Activated B cell treated with CpG ODN at 0.5 μM for 24 hours (primary cell): Measurements from ENCODE around the gene PRKCB. TPM values are rescaled to one million over a fixed set of nuclear protein-coding genes. Genes with fewer than 3 reads are reported as not detected.
A peak's percentile ranks its signal among the peaks of the same experiment; 100 is the strongest.

ENCODE experiments used
- ATAC-seq: fragments of 200-7000 bp; cut with Tn5 transposase; one replicate; pipeline ENCODE4 v1.10.0; 2021; ENCODE audit warnings: low read depth, mild to moderate bottlenecking, moderate library complexity
- CTCF ChIA-PET: fragments of 350-600 bp; sonication (Branson Sonifier 250); formaldehyde crosslinking; loops from one replicate; lab custom pipeline; 2021; ENCODE audit warnings: antibody characterized with exemption; lab: Charles Lee
- POLR2A ChIA-PET: fragments of 350-600 bp; sonication (Branson Sonifier 250); formaldehyde crosslinking; loops from one replicate; lab custom pipeline; 2021; ENCODE audit warnings: antibody characterized with exemption; lab: Charles Lee
- DNase-seq: peaks from one replicate; pipeline ENCODE4 v3.0.0; 2022
- H3K27ac Mint-ChIP-seq: one replicate; pipeline ENCODE4 v1.8.0; 2020; ENCODE audit warnings: mixed read lengths
- H3K27me3 Mint-ChIP-seq: one replicate; pipeline ENCODE4 v1.8.0; 2021; ENCODE audit warnings: mixed read lengths
- H3K36me3 Mint-ChIP-seq: one replicate; pipeline ENCODE4 v1.8.0; 2021; ENCODE audit warnings: low read depth, mixed read lengths
- H3K4me1 Mint-ChIP-seq: one replicate; pipeline ENCODE4 v1.8.0; 2021; ENCODE audit warnings: mixed read lengths
- H3K4me3 Mint-ChIP-seq: one replicate; pipeline ENCODE4 v1.8.0; 2020; ENCODE audit warnings: mild to moderate bottlenecking, mixed read lengths
- H3K9me3 Mint-ChIP-seq: one replicate; pipeline ENCODE4 v1.8.0; 2020; ENCODE audit warnings: mixed read lengths
- intact Hi-C: fragments of 100-400 bp; cut with micrococcal nuclease; formaldehyde crosslinking; loops from one replicate; pipeline ENCODE4 v1.15.1; 2024
- total RNA-seq: library from RNA; stranded (reverse); gene quantifications from 2 replicates; pipeline ENCODE4 v1.2.3, GENCODE V29; 2022
- TF ChIP-seq, protein P1 (sequence below): fragments of 200-600 bp; IDR thresholded peaks from one replicate; pipeline ENCODE4 v1.8.0; 2022; ENCODE audit warnings: antibody characterized with exemption, mild to moderate bottlenecking

Gene PRKCB
- total RNA-seq, 1 donor from 2014 or later = 146 TPM

DNA sequence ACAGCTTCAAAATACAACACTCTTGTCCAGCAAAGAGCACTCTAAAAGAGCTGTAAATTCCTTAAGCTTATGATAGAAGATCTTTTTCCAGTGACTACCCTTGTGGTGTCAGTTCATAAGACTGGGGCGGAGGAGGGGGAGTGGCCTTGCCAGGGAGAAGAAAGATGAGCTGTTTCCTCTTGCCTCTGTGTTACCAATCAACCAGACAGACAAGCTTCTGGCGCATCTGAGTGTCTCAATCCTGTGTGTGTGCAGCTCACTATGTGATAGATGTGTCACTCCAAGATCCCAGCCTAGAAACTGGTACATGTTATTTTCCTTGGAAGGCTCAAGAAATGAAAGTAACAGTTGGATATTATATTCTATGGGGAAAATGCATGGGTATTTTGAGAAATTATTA, 253.0 kb downstream of the PRKCB start:
- Mint-ChIP-seq H3K4me1 (peaks cover 15% of the 10 kb centered on the region), H3K9me3 (peaks cover 12% of the 10 kb centered on the region), H3K36me3 (peaks cover 84% of the 10 kb centered on the region), H3K27me3 (no peaks in the 10 kb centered on the region), H3K27ac (no peak overlapping the region), H3K4me3 (no peak overlapping the region)
- ATAC-seq (no peak), DNase-seq (no peak)
- intact Hi-C loops = no loop called here
- ChIA-PET POLR2A (interaction anchor here (0.6 kb wide), 1 partner anchor 646 kb away, joined by 3 read pairs; no protein-coding TSS in a partner anchor), CTCF (interaction anchor here (0.6 kb wide), 1 partner anchor 109 kb away, joined by 4 read pairs; no protein-coding TSS in a partner anchor)
- TF ChIP-seq, protein P1, sequence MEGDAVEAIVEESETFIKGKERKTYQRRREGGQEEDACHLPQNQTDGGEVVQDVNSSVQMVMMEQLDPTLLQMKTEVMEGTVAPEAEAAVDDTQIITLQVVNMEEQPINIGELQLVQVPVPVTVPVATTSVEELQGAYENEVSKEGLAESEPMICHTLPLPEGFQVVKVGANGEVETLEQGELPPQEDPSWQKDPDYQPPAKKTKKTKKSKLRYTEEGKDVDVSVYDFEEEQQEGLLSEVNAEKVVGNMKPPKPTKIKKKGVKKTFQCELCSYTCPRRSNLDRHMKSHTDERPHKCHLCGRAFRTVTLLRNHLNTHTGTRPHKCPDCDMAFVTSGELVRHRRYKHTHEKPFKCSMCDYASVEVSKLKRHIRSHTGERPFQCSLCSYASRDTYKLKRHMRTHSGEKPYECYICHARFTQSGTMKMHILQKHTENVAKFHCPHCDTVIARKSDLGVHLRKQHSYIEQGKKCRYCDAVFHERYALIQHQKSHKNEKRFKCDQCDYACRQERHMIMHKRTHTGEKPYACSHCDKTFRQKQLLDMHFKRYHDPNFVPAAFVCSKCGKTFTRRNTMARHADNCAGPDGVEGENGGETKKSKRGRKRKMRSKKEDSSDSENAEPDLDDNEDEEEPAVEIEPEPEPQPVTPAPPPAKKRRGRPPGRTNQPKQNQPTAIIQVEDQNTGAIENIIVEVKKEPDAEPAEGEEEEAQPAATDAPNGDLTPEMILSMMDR = no peak

DNA sequence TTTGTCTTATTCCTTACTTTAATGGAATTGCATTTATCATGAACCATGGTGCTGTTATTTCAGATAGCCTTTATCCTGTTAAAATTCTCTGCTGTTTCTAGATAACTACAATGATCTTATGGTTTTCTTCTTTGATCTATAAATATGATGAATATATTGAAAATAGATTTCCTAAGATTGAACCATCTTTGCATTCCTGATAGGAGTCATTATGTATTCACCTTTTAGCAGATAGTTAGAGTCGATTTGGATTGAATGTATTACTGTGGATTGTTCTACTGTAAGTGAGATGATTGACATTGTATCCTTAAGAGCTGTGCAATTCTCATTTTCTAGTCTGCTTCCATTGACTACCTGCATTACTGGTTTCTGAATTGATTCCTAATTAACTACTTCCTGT, 255.3 kb downstream of the PRKCB start:
- peaks cover 93% of the 10 kb centered on the region for H3K36me3 Mint-ChIP-seq
- H3K4me1 Mint-ChIP-seq = peaks cover 10% of the 10 kb centered on the region
- ChIA-PET CTCF (interaction anchor here (2.0 kb wide), 1 partner anchor 20 kb away, joined by 5 read pairs; no protein-coding TSS in a partner anchor), POLR2A (no interaction called here)
- intact Hi-C loops = no loop called here
- H3K27me3 Mint-ChIP-seq = no peaks in the 10 kb centered on the region
- no peak for ATAC-seq
- no peak overlapping the region for H3K4me3 Mint-ChIP-seq
- no peak for DNase-seq
- no peak overlapping the region for H3K27ac Mint-ChIP-seq
- TF ChIP-seq, protein P1 = no peak
- peaks cover 12% of the 10 kb centered on the region for H3K9me3 Mint-ChIP-seq

DNA sequence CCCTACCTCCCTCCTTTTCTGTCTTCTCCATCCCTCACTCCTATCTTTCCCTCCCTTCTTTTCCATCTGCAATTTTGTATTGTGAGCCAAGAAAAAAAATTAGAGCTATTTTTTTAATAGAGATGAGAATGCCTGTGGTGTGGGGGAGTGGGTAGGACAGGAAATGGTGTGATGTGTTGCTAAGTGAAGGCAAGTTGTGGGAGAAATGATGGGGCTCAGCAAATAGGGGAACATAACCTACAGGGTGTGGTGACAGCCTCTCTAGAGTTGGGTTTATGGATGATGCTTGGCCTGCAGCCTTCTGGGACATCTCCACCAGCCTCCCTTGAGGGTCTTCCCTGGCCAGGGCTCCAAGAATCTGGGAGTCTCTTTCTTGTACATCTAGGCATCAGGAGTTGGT, 257.3 kb downstream of the PRKCB start:
- POLR2A ChIA-PET = interaction anchor here (1.4 kb wide), 1 partner anchor 21 kb away, joined by 4 read pairs; no protein-coding TSS in a partner anchor
- H3K4me1 Mint-ChIP-seq = peaks cover 10% of the 10 kb centered on the region
- H3K4me3 Mint-ChIP-seq = no peak overlapping the region
- peaks cover 94% of the 10 kb centered on the region for H3K36me3 Mint-ChIP-seq
- TF ChIP-seq, protein P1 = no peak
- CTCF ChIA-PET = interaction anchor here (0.6 to 2.0 kb wide), 2 partner anchors 17 to 22 kb away, joined by 3 to 5 read pairs; no protein-coding TSS in a partner anchor
- peaks cover 12% of the 10 kb centered on the region for H3K9me3 Mint-ChIP-seq
- H3K27ac Mint-ChIP-seq = peak overlapping the region; percentile 19
- DNase-seq (no peak), ATAC-seq (no peak)
- no peaks in the 10 kb centered on the region for H3K27me3 Mint-ChIP-seq
- intact Hi-C loops = no loop called here

DNA sequence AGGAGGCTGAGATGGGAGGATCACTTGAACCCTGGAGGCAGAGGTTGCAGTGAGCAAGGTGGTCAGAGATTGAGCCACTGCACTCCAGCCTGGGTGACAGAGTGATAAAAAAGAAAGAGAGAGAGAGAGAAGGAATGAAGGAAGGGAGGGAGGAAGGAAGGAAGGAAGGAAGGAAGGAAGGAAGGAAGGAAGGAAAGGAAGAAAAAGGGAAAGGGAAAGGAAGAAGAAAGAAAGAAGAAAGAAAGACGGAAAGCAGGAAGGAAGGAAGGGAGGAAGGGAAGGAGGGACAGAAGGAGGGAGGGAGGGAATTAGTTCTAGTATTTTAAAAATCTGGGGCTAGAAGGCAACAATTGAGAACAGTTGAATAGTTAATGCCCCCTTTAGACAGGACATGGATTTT, 258.9 kb downstream of the PRKCB start:
- CTCF ChIA-PET = interaction anchor here (0.8 to 1.3 kb wide), 2 partner anchors 9 to 344 kb away, joined by 3 to 4 read pairs; no protein-coding TSS in a partner anchor

DNA sequence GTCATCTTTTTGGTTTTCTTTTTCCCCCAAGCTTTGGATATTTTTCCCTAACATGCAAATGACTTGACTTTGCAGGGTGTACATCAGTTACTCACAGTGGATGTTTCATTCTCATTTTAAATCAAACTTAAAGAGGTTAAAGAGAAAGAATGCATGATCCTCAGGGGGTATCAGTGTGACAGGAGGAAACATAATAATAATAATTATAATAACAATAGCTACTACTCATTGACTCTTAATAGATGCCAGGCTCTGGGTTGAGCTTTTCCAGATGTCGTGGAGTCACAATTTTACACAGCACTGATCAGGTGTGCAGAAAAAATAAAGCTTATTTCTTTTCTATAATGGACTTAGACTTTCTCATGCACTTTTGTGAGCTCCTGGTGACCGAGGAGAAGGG, 263.1 kb downstream of the PRKCB start:
- no peaks in the 10 kb centered on the region for H3K4me1 Mint-ChIP-seq
- DNase-seq (no peak), ATAC-seq (no peak)
- H3K4me3 Mint-ChIP-seq = no peak overlapping the region
- intact Hi-C loops = no loop called here
- H3K27me3 Mint-ChIP-seq = no peaks in the 10 kb centered on the region
- no peak overlapping the region for H3K27ac Mint-ChIP-seq
- CTCF ChIA-PET = interaction anchor here (1.0 kb wide), 1 partner anchor 28 kb away, joined by 3 read pairs; no protein-coding TSS in a partner anchor
- TF ChIP-seq, protein P1 = no peak
- peaks cover 91% of the 10 kb centered on the region for H3K36me3 Mint-ChIP-seq
- no peaks in the 10 kb centered on the region for H3K9me3 Mint-ChIP-seq
- POLR2A ChIA-PET = interaction anchor here (0.5 kb wide), 1 partner anchor 51 kb away, joined by 5 read pairs; no protein-coding TSS in a partner anchor

More for the DNA sequence above, 258.9 kb downstream of the PRKCB start:
- ATAC-seq = no peak
- peaks cover 92% of the 10 kb centered on the region for H3K36me3 Mint-ChIP-seq
- POLR2A ChIA-PET = no interaction called here
- intact Hi-C loops = no loop called here
- no peak overlapping the region for H3K4me3 Mint-ChIP-seq
- no peak for DNase-seq
- no peaks in the 10 kb centered on the region for H3K27me3 Mint-ChIP-seq
- H3K27ac Mint-ChIP-seq = peak overlapping the region; percentile 3
- peaks cover 10% of the 10 kb centered on the region for H3K9me3 Mint-ChIP-seq
- H3K4me1 Mint-ChIP-seq = peaks cover 5% of the 10 kb centered on the region
- TF ChIP-seq, protein P1 = no peak
